SK-N-SH (cell line): Measurements from ENCODE around the gene HAT1.

Experiments
- CTCF ChIP-seq: fragments of 200-600 bp; sonication (generic); IDR thresholded peaks from 2 replicates; pipeline ENCODE4 v1.6.1; 2017; ENCODE audit warnings: antibody characterized with exemption, mild to moderate bottlenecking, moderate library complexity
- ELF1 ChIP-seq: IDR thresholded peaks from 2 replicates; pipeline ENCODE4 v1.4.0; 2012
- EP300 ChIP-seq, 2 experiments: IDR thresholded peaks; 2 replicates each; pipeline versions ENCODE4 v1.4.0 to v1.6.1; 2012; ENCODE audit warnings: borderline replicate concordance in 1 of 2, low read depth in 1 of 2, low read length in 1 of 2
- FOXM1 ChIP-seq: IDR thresholded peaks from 2 replicates; pipeline ENCODE4 v1.4.0; 2012; ENCODE audit warnings: low read depth, mild to moderate bottlenecking
- JUND ChIP-seq: IDR thresholded peaks from 2 replicates; pipeline ENCODE4 v1.4.0; 2012
- POLR2AphosphoS5 ChIP-seq: IDR thresholded peaks from 2 replicates; pipeline ENCODE4 v1.6.1; 2012; ENCODE audit warnings: low read depth, low read length
- RCOR1 ChIP-seq: fragments of 150-350 bp; IDR thresholded peaks from 2 replicates; pipeline ENCODE4 v1.6.1; 2017; ENCODE audit warnings: antibody characterized with exemption, low read length
- TEAD4 ChIP-seq: IDR thresholded peaks from 2 replicates; pipeline ENCODE4 v1.4.0; 2012; ENCODE audit warnings: mild to moderate bottlenecking, borderline replicate concordance; ENCODE audit not compliant: insufficient read depth
- YY1 ChIP-seq: IDR thresholded peaks from 2 replicates; pipeline ENCODE4 v1.4.0; 2012; ENCODE audit warnings: low read depth, mild to moderate bottlenecking
- ZBTB33 ChIP-seq: IDR thresholded peaks from 2 replicates; pipeline ENCODE4 v1.4.0; 2012; ENCODE audit warnings: low read depth, borderline replicate concordance

DNA sequence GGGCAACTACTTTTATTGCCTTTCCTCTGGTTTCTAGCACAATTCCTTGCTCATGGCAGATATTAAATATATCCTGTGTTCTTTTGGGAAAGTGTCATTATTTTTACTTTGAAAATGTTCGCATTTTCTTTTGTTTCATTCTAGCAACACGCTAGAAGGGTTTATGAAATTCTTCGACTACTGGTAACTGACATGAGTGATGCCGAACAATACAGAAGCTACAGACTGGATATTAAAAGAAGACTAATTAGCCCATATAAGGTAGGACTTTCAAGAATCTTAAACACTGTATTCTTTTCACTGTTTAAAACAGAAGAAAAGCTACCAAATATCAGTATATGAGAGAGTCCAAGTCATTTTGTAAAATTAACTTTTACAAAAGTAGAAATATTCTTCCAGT, 56.8 kb downstream of the HAT1 start:
- TF ChIP-seq CTCF: no peak
- TF ChIP-seq ELF1: no peak
- no peak for TF ChIP-seq EP300 (IDR thresholded peaks at IDR 0.05; ENCODE audit: borderline replicate concordance in 1 of 2, low read depth in 1 of 2, low read length in 1 of 2)
- no peak for TF ChIP-seq FOXM1
- no peak for TF ChIP-seq ZBTB33
- no peak for TF ChIP-seq RCOR1
- no peak for TF ChIP-seq TEAD4
- TF ChIP-seq JUND: no peak
- no peak for TF ChIP-seq POLR2AphosphoS5
- no peak for TF ChIP-seq YY1
